GM18907 (cell line): ENCODE results near the gene HACD3.
"Not testable (repeated sequence)": the region's sequence is repeated elsewhere in the genome, so short reads cannot be mapped to it uniquely, and the experiment has no call there.

Experiments used
- ATAC-seq: cut with Tn5 transposase; IDR thresholded peaks from one replicate; pipeline ENCODE4 v1.9.1; 2021; ENCODE audit warnings: mild to moderate bottlenecking, moderate library complexity; ENCODE audit not compliant: unreplicated experiment

HACD3 gene

DNA sequence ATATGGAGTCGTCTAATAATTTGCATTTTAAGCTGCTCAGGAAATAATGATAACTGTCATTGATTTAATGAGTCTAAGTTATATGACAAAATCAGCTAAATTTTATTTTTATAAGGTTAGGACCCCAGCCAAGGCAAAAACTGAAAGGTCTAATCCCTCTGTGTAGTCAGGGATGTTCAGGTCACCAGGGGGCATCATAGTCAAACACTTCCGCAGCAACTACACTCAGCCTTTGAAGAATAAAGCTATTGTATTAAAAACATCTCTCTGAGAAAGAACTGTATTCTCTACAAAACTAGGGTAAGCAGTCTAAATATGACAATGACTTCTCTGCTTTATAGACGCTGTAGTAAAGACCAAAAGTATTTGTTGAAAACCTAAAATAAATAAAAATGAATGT, 65.7 kb downstream of the HACD3 start:
- no peak for ATAC-seq

DNA sequence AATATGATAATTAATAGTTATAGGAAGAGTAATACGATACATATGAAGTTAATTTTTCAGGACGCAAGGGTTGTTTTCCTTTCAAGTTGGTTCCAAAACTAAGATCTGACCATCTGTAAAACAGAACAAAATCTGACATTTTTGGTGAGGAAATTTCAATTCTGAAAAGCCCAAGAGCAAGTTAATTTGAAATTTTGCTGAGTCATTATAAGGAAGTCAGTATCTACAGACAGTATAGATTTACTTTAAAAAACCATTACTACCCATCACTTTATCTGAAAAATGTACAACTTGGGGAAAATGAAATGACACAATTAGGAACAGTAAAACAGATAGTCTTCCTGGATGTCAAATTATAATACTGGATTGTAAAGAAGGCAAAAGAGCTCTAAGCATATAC, 68.2 kb downstream of the HACD3 start:
- no peak for ATAC-seq

GRCh38 chr15:65599677-65600076, 69.4 kb downstream of the HACD3 start:
- no peak for ATAC-seq

DNA sequence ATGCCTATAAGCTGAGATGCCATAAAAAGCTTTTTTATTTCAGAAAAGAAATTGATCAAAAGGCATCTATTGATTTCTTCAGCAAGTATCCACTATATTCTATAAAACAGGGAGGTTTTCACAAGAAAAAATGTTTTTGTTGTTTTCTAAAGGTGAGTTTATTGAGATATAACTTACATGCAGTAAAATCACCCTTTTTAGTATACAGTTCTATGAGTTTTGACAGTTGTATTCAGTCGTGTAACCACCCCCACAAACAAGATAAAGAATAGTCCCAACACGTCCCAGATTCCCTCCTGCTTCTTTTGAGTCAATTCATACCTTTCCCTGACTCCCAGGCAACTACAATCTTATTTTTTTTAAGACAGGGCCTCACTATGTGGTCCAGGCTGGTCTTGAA, 72.9 kb downstream of the HACD3 start:
- ATAC-seq = no peak

DNA sequence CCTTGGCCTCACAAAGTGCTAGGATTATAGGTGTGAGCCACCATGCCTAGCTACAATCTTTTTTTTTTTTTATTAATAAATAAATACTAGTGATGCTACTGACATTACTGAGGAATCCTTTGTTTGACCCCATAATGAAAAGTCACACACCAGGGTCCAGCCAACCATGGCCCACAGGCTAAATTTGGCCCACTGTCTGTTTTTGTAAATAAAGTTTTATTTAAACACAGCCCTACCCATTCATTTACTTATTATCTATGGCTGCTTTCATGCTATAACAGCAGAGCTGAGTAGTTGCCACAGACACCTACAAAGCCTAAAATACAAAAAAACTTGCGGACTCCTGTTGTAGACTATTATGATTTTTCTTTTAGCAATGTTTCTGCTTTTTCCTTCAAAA, 73.3 kb downstream of the HACD3 start:
- no peak for ATAC-seq

DNA sequence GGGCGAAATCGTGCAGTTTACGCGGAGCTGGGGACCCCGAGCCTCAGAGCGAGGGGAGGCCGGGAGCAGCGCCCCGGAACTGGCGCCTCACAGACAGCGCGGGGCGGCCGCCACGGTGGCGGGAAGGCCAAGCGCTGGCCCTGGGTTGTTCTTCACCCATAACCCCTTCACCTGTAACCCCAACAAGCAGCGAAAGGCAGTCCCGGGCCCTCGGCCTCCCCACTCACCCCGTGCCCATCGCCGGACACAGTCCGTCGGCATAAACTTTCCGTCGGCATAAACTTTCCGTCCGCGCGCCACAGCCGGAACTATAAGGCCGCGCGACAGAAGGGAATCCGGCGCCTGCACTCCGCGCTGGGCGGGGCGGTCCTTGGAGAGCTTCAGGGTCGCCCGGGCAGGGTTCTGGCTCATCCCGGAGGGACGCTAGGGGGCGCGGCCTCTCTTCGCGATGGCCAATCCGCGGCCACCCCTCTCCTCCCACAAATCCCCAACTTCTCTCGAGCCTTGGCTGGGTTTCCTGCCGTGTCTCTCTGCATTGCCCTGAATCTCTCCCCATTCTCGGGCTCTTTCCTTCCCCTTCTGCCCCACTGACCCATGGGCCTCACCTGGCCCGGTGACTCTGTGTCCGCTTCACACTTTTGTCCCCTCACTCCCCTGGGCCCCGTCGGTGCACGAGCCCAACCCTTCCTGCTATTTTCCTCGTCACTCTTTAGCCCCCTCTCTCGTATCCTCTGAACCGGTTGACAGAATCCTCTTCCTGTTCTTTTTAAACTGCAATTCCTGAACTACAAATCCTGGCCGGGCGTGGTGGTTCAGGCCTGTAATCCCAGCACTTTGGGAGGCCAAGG, 80.8 kb downstream of the HACD3 start, which contains the start of gene INTS14:
INTS14 (minus strand) TSS at position 261 of the 848 bp plus-strand sequence. CDS start 3,751 bp downstream, outside the sequence.
- peak; percentile 94 for ATAC-seq

GRCh38 chr15:65611888-65612615, 81.8 kb downstream of the HACD3 start:
- no peak for ATAC-seq

DNA sequence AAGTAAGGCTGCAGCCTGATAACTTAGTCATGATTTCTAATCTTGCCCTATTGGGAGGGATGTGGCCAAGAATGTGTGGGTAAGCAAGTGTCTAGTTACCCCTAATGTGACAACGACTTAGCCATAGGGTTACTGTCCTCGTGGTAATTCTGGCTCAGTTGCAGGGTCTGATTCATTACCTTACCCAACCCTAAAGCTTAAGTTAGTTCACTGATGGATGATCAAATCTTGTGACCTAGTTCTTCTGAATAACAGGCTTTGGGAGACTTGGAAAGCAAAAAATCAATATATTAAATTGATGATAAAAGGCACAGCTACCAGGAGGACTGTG, 82.3 kb downstream of the HACD3 start:
- ATAC-seq = no peak

DNA sequence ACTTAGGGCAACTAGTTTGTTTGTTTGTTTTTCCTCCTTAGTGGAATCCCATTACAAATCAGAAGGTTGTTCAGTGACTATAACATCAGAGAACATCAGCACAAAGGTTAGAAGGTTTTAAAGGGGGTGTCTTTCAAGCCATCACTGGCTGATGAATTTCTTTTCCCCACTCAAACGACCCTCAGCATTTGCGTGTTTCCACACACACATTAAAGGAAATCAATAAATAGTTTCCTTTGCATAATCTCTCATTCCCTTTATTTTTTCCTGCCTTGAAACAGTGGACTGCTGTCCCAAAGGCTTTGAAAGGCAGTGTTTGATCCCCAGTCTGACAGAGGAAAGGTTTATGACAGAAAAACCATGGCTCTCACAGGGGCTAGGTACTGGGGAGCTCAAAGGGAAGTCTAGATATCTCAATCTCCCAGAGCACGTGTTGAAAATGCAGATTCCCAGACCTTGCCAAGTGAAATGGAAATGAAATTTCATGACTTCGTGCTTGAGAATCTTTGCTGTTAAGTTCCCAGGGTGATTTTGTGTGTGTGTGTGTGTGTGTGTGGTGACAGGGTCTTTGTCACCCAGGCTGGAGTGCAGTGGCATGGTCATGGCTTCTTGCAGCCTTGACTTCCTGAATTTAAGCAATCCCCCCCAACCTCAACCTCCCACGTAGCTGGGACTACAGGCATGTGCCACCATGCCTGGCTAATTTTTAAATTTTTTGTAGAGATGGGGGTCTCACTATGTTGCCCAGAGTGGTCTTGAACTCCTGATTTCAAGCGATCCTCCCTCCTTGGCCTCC, 82.9 kb downstream of the HACD3 start:
- ATAC-seq = no peak

GRCh38 chr15:65615887-65616286, 85.6 kb downstream of the HACD3 start:
- not testable (repeated sequence) for ATAC-seq

DNA sequence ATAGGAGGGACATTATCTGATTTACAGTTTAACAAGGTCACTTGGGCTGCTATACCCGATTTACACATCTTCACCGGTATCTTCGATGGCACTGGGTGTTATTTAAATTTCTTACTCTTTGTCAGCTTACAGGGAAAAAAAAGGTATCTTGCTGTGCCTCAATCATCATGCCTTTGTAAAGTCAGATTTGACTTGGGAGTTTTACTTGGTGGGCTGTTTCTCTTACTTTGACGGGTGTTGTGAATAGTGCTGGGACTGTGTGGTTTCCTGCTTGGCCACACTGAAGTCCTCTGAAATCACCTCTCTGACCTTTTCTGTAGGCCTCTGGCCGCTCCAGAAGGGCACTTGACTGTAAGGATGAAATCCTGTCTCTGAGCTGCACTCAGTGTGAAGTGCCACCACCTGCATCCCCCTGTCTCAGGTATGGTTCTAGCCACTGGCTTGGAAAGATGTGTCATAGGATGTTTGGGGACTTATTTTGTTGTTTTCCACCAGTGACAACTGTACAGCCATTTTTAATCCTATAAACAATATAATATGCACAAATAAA, 88.4 kb downstream of the HACD3 start:
- ATAC-seq = no peak

GRCh38 chr15:65619626-65620290, 89.5 kb downstream of the HACD3 start:
- no peak for ATAC-seq

GRCh38 chr15:65620833-65621232, 90.6 kb downstream of the HACD3 start:
- no peak for ATAC-seq

DNA sequence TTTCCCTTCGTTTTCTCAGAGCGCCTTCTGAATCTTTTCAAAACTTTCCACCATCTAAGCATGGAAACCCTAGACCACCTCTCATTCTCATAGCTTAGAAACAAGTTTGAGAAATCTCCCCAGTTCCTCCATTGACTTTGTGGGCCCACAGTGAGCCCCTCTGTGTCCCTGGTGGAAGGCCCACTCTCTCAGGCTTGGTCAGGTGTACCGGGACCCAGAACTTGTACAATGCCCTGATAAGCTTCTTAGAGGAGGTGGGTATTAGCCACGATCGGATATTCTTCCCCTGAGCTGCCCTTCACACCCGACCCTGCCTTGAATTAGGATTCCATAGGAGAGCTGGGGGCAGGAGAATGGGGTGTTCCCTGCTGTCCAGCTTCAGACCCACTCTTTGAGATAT, 91.4 kb downstream of the HACD3 start, which contains the start of gene SLC24A1:
SLC24A1 (plus strand) TSS at position 301 of the 400 bp plus-strand sequence. CDS start 2,143 bp downstream, outside the sequence.
- no peak for ATAC-seq

- ATAC-seq = no peak
These were observed 92.8 kb downstream of the HACD3 start for GRCh38 chr15:65623103-65623502.

- ATAC-seq = no peak
These were observed 96.6 kb downstream of the HACD3 start for GRCh38 chr15:65626856-65627255.
